WTC11 (cell line): ENCODE data around the gene ETV7.

Source experiments
- CBFB ChIP-seq: sonication (generic); formaldehyde crosslinking; IDR thresholded peaks from 2 replicates; pipeline ENCODE4 v1.8.1; 2022; ENCODE audit warnings: mild to moderate bottlenecking, low read depth, missing genetic modification reagents
- ETV6 ChIP-seq: sonication (generic); formaldehyde crosslinking; IDR thresholded peaks from 2 replicates; pipeline ENCODE4 v1.8.1; 2022; ENCODE audit warnings: mild to moderate bottlenecking, missing genetic modification reagents
- SP1 ChIP-seq: sonication (generic); formaldehyde crosslinking; conservative IDR thresholded peaks from 2 replicates; pipeline ENCODE4 v1.8.1; 2022; ENCODE audit warnings: missing genetic modification reagents
- TF ChIP-seq, protein P1 (sequence below): fragments of 200-600 bp; IDR thresholded peaks from 2 replicates; pipeline ENCODE4 v1.8.0; 2022; ENCODE audit warnings: antibody characterized with exemption
- TF ChIP-seq, protein P2 (sequence below): sonication (generic); formaldehyde crosslinking; IDR thresholded peaks from 2 replicates; pipeline ENCODE4 v1.8.1; 2023; ENCODE audit warnings: mild to moderate bottlenecking, missing genetic modification reagents, borderline replicate concordance
- TF ChIP-seq, protein P3 (sequence below): sonication (generic); formaldehyde crosslinking; IDR thresholded peaks from 2 replicates; pipeline ENCODE4 v1.8.1; 2023; ENCODE audit warnings: mild to moderate bottlenecking, missing genetic modification reagents, moderate library complexity

GRCh38 chr6:36374972-36375371 lies 12.5 kb downstream of the ETV7 start:
- TF ChIP-seq ETV6 (CRISPR knock-in tag): no peak
- TF ChIP-seq, protein P1, sequence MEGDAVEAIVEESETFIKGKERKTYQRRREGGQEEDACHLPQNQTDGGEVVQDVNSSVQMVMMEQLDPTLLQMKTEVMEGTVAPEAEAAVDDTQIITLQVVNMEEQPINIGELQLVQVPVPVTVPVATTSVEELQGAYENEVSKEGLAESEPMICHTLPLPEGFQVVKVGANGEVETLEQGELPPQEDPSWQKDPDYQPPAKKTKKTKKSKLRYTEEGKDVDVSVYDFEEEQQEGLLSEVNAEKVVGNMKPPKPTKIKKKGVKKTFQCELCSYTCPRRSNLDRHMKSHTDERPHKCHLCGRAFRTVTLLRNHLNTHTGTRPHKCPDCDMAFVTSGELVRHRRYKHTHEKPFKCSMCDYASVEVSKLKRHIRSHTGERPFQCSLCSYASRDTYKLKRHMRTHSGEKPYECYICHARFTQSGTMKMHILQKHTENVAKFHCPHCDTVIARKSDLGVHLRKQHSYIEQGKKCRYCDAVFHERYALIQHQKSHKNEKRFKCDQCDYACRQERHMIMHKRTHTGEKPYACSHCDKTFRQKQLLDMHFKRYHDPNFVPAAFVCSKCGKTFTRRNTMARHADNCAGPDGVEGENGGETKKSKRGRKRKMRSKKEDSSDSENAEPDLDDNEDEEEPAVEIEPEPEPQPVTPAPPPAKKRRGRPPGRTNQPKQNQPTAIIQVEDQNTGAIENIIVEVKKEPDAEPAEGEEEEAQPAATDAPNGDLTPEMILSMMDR: no peak
- no peak for TF ChIP-seq CBFB
- TF ChIP-seq, protein P2, sequence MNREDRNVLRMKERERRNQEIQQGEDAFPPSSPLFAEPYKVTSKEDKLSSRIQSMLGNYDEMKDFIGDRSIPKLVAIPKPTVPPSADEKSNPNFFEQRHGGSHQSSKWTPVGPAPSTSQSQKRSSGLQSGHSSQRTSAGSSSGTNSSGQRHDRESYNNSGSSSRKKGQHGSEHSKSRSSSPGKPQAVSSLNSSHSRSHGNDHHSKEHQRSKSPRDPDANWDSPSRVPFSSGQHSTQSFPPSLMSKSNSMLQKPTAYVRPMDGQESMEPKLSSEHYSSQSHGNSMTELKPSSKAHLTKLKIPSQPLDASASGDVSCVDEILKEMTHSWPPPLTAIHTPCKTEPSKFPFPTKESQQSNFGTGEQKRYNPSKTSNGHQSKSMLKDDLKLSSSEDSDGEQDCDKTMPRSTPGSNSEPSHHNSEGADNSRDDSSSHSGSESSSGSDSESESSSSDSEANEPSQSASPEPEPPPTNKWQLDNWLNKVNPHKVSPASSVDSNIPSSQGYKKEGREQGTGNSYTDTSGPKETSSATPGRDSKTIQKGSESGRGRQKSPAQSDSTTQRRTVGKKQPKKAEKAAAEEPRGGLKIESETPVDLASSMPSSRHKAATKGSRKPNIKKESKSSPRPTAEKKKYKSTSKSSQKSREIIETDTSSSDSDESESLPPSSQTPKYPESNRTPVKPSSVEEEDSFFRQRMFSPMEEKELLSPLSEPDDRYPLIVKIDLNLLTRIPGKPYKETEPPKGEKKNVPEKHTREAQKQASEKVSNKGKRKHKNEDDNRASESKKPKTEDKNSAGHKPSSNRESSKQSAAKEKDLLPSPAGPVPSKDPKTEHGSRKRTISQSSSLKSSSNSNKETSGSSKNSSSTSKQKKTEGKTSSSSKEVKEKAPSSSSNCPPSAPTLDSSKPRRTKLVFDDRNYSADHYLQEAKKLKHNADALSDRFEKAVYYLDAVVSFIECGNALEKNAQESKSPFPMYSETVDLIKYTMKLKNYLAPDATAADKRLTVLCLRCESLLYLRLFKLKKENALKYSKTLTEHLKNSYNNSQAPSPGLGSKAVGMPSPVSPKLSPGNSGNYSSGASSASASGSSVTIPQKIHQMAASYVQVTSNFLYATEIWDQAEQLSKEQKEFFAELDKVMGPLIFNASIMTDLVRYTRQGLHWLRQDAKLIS (CRISPR knock-in tag): no peak
- TF ChIP-seq SP1: no peak
- TF ChIP-seq, protein P3, sequence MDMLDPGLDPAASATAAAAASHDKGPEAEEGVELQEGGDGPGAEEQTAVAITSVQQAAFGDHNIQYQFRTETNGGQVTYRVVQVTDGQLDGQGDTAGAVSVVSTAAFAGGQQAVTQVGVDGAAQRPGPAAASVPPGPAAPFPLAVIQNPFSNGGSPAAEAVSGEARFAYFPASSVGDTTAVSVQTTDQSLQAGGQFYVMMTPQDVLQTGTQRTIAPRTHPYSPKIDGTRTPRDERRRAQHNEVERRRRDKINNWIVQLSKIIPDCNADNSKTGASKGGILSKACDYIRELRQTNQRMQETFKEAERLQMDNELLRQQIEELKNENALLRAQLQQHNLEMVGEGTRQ (CRISPR knock-in tag): no peak
